Activated naive CD4-positive, alpha-beta T cell (primary cell): Measurements from ENCODE around the gene CENPN.

Experiments used
- DNase-seq, 4 experiments: peaks; one replicate each; lab custom pipeline; 2025; lab: John Stamatoyannopoulos, UW

CENPN gene

DNA sequence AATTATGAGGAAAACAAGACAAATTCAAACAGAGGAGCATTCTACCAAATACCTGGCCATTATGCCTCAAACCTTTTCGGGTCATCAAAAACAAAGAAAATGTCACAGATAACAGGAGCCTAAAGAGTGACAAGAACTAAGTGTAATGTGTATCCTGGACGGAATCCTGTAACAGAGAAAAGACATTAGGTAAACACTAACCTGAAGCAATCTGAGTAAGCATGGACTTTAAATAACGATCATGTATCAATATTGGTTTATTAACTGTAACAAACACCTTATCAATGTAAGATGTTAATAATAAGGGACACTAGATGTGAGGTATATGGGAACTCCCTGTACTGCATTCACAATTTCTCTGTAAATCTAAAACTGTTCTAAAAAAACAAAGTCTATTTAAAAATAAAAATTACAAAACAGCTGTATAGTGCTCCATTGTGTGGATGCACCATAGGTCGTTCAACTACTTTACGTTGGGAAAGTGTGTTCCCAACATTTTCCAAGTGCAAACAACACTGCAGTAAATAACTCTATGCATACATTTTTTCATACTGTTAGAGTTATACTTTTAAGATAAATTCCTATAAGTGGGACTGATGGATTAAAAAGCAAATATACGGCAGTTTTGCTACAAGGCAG, 15.1 kb upstream of the CENPN start:
- DNase-seq, result no peak

GRCh38 chr16:80992676-80993293, 14.2 kb upstream of the CENPN start:
- no peak for DNase-seq

DNA sequence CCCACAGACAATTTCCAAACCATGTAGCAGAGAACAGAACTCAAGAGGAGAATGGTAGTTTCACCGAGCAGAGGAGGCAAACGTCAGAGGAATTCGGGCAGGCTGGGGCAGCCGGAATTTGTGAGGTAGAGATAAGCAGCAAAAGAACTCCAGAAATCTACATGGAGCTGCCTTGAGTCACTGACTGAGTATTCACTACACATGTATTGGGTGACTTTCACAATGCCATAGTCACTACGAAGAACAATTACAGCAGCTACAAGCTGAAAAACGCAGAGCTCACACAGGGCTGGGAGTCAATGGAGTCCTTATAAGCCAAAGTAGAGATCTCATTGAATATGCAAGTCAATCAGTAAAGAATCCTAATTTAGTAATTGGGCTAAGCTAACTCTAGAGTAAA, 13.7 kb upstream of the CENPN start:
- no peak for DNase-seq

GRCh38 chr16:80993834-80994233, 13.2 kb upstream of the CENPN start:
- no peak for DNase-seq

DNA sequence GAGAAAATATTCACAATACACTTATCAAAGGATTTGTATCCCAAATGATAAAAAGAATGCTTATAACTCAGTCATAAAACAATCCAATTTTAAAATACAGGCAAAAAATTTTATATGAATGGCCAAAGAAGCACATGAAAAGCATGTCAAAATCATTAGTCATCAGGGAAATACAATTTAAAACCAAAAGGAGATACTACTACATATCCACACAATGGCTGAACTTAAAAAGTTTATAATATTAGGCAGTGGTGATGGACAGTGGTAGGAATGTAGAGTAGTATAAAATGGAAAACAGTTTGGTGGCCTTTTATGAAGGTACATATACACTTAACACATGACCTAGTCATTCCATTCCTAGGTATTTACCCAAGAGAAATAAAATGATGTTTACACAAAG, 12.6 kb upstream of the CENPN start:
- DNase-seq, result no peak

GRCh38 chr16:80996688-80997138, 10.3 kb upstream of the CENPN start:
- DNase-seq, result no peak

GRCh38 chr16:80997139-80997798, 9.7 kb upstream of the CENPN start:
- no peak for DNase-seq

- DNase-seq, result no peak
Observed at GRCh38 chr16:80997964-80998620, 8.9 kb upstream of the CENPN start.

DNA sequence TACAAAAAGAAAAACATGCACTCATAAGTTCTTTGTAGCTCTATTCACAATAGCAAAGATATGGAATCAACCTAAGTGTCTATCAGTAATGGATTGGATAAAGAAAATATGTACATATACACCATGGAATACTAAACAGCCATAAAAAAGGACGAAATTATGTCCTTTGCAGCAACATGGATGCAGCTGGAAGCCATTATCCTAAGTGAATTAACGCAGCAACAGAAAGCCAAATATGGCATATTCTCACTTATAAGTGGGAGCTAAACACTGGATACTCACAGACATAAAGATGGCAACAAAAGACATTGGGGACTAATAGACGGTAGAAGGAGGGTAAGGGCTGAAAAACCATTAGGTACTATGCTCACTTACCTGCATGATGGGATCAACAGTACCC, 6.1 kb upstream of the CENPN start:
- DNase-seq, result no peak

GRCh38 chr16:81001330-81001729, 5.7 kb upstream of the CENPN start:
- DNase-seq, result no peak

- DNase-seq, result no peak
Observed at GRCh38 chr16:81003064-81003463, 4.0 kb upstream of the CENPN start.

DNA sequence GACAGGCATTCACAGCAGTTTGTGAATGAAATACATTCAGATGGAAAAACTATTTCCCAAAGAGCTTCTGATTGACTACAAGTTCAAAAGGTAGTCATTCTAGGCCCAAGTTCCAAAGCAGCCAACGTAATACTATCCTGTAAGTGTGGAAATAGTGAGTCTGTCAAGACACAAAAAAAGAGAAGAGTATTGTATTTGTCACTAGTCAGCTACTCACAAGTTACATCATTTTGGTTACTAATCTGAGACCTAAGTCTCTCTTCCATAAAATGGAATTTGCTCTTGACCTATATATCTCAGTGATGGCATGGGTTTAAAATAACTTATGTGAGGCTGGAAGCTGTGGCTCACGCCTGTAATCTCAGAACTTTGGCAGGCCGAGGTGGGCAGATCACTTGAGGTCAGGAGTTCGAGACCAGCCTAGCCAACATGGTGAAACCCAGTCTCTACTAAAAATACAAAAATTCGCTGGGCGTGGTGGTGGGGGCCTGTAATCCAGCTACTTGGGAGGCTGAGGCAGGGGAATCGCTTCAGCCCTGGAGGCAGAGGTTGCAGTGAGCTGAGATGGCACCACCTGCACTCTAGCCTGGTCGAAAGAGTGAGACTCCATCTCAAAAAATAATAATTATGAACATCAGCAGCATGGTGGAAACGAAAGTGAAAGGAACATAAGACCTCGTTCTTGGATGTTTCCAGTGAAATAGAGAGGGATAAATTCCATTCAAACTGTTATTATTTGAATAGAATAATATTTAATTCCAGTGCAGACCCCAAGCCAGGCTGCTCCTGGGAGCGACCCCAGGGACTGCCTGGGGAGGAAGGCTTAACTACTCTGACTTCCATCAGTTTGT, 3.2 kb upstream of the CENPN start:
- no peak for DNase-seq

DNA sequence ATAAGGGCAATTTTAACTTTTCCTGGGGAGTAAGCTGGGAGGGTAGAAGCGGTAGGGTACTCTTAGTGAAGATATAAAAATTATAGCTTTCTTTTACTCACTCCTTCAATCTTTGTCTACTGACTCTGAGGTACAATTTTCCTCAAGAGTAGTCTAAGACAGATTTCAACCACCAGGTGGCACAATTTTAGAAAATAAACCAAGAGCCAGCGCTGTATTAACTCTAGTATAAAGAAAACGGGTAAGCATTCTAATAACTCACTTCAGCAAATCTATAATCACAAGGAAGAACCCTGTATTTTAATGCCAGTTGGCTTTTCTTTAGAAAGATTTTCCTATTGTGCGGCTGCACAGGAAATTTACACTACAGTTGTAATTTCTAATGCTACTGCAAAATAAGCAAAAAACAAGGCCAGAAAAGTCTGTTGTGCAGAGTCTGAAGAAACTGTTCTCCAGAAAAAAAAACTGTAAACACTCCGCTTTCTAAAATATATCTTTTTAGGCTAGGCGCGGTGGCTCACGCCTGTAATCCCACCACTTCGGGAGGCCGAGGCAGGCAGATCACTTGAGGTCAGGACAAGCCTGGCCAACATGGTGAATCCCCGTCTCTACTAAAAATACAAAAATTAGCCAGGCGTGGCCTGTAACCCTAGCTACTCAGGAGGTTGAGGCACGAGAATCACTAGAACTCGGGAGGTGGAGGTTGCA, 2.2 kb upstream of the CENPN start:
- DNase-seq, result no peak

DNA sequence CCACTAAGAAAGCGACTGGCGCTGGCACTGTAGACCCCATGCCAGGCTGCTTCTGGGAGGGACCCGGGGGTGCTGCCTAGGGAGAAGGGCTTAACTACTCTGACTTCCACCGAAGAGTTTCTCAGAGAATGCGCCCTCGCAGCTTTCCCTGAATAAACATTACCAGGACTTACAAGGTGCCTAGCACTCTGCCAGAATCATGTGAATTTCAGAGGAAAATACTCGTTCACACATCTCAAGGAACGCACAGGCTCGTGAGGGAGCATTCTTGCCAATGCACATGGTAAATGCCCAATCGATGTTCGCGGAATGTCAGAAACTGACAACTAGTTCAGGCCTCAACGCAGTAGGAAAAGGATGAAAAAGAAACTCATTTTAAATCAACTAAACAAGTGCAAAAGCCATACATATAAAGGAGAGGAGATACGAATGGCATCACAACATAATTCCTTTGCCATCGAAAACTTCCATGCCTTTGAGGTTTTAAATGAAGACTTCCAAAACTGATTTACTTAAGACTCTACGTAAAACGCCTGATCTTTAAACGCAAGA, 1.3 kb upstream of the CENPN start:
- DNase-seq, result no peak

- DNase-seq, result peak in 3 of 4 experiments; percentile 50 to 69 (median 65)
Observed at GRCh38 chr16:81006211-81006812, 702 bp upstream of the CENPN start.

- no peak for DNase-seq
Observed at GRCh38 chr16:81008505-81008789, 1.4 kb downstream of the CENPN start.

- no peak for DNase-seq
Observed at GRCh38 chr16:81012974-81013373, 6.0 kb downstream of the CENPN start.

- no peak for DNase-seq
Observed at GRCh38 chr16:81014672-81015071, 7.7 kb downstream of the CENPN start.

DNA sequence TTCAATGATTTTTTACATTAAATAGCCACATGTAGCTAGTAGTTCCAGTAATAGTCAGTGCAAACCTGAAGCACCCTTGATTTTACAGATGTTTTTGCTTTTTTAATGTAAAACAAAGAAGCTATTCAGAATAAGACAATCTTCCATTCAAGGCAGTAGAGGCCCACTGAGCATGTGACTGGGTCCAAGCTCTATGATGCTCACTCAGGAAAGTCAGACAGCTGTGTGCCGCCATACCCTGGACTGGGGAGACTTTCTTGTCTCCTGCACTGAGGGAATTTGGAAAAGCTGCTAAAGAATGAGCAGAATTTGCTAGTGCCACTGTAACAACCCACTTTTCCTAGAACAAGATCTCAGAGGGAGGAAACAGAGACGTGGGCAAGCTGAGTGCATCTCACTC, 11.5 kb downstream of the CENPN start:
- no peak for DNase-seq

GRCh38 chr16:81026429-81026828, 19.4 kb downstream of the CENPN start:
- DNase-seq, result no peak
